DMS114 treated with DMSO at 0.1 percent for 48 hours (cell line): ENCODE measurements around the gene C1orf210.

Source experiments
- DNase-seq: peaks from one replicate; lab custom pipeline; 2025; ENCODE audit not compliant: unreplicated experiment; lab: John Stamatoyannopoulos, UW

The C1orf210 gene

DNA sequence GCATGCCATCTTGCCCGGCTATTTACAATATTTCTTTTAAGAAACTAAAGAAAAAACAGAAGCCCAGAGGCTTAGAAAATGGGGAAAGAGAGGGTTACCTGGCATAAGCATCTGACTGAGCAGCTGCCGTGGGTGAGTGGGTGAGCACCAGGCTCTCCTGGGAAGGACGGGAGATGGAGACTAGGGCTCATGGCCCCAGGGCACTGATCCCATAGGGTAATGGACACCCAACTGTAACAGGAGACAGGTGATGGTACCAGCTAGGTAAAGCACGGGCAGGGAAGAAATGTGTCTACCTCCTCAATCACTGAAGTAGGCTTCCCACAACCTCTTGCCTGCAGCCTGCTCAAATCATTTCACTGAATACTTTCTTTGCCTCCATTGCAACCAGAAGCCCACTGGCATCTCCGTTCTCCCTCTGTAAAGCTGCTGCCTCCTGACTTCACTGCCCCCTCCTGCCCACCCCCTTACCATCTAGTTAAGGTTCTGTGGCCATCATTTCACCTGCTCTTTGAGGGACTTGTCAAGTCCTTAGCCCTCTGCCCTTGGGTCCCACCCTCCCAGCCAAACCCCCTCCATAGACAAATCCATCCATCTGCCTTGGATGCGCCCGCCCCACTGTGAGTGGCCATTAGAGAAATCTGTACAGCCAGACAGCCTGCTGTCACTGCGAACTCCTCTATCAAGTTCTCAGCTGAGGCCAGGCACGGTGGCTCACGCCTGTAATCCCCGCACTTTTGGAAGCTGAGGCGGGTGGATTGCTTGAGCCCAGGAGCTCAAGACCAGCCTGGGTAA lies 9.4 kb downstream of the C1orf210 start:
- DNase-seq = no peak

GRCh38 chr1:43274804-43275180 lies 10.6 kb downstream of the C1orf210 start:
- DNase-seq = no peak

DNA sequence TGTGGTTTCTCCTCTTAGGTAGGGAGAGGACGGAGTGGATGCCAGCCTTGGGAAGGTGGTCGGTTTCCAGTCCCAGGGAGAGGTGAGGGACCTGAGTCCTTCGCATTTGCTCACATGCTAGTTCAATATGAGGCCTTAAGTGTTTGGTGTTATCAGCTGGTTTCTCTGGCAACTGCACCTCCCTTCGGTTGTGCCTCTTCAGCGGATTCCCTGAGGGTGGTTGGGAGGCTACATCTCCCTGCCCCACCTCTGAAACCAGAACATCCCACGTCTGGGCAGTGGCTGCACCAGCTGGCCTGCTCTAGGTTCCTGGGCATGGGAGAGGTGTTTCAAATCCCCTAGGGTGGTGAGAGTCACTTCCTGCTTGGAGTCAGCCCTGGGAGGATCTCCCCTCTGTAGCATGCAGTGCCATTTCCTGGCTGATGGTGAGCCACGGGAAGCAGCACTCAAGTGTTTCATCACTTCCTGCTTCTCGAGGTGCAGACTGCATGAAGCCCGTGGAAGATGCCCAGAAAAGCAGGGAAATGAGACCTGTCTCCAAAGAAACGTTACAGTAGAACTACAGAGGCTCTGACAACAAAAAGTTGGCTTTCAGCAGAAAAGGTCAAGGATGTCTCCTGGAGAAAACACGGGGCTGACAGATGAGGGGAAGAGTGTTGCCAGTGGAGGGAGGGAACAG lies 11.1 kb downstream of the C1orf210 start:
- DNase-seq = no peak

DNA sequence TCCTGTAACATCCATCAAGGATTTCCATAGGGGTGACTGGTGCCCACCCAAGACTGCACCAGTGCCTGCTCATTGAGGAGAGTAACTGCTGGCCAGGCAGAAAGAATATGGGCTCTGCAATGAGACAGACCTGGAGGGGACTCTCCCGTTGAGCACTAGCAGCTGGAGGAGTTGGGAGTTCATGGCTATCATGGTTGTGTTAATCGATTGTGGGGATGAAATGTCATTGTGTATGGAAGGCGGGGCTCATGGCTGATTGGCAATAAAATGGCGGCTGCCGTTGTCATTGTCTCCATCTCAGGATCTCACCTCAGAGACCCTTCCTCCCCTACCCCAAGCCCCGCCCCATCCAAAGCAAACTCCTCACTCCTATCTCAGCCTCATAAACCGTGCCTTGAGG lies 11.7 kb downstream of the C1orf210 start:
- no peak for DNase-seq

DNA sequence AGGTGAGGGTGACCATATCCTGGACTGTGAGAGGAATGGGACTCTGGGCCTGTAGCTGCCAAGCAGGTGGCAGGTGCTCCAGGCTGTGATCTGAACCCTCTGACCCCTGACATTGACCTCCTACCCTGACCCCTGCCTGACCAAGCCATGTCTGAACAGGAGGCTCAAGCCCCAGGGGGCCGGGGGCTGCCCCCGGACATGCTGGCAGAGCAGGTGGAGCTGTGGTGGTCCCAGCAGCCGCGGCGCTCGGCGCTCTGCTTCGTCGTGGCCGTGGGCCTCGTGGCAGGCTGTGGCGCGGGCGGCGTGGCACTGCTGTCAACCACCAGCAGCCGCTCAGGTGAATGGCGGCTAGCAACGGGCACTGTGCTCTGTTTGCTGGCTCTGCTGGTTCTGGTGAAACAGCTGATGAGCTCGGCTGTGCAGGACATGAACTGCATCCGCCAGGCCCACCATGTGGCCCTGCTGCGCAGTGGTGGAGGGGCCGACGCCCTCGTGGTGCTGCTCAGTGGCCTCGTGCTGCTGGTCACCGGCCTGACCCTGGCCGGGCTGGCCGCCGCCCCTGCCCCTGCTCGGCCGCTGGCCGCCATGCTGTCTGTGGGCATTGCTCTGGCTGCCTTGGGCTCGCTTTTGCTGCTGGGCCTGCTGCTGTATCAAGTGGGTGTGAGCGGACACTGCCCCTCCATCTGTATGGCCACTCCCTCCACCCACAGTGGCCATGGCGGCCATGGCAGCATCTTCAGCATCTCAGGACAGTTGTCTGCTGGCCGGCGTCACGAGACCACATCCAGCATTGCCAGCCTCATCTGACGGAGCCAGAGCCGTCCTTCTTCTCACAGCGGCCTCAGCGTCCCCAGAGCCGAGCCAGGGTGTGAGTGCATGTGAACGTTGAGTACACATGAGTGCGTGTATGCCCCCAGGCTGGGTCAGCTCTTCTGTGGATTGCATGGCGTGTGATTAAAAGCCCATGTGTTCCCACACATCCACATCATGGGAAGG lies 12.5 kb downstream of the C1orf210 start:
- no peak for DNase-seq

GRCh38 chr1:43272161-43272560 lies 13.2 kb downstream of the C1orf210 start:
- no peak for DNase-seq

- DNase-seq = no peak
Observed at GRCh38 chr1:43271186-43272118, 13.9 kb downstream of the C1orf210 start.

- no peak for DNase-seq
Observed at GRCh38 chr1:43270421-43271095, 14.8 kb downstream of the C1orf210 start.

DNA sequence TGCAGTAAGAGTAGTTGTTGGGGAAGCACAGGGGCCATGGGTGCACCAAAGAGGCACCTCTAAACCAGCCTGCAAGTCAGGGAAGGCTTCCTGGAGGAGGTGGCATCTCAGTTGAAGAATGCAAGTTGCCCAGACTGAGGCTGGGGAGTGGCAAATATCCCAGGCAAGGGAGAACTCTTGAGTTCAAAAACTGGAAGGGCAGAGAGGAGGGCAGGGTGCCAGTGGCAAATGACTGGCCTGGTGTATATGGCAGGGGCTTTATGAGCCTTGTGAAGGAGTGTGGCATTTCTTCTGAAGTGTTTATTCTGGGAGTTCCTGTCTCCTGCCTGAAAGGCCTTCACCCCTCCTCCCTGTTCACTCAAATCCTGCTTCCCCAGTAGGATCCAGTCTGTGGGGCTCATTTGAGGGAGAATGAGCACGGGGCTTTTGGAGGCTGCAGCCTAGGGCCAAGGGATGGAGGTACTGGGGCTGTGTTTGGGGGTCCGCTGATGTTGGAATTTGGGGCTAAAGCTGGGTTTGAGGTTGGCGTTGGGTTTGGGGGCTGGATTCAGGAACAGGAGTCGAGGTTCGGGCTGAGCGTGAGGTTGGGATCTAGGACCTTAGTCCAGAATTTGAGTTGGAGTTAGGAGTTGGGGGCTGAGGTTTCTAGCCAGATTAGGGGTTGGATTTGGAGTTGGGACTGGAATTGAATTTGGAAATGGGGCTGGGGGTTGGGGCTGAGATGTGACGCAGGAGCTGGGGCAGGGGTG lies 15.6 kb downstream of the C1orf210 start, which contains the start of gene TMEM125:
Gene TMEM125, plus strand, starts transcription at position 357 of the 749 bp plus-strand sequence. CDS start 2,740 bp downstream, outside the sequence.
- no peak for DNase-seq

DNA sequence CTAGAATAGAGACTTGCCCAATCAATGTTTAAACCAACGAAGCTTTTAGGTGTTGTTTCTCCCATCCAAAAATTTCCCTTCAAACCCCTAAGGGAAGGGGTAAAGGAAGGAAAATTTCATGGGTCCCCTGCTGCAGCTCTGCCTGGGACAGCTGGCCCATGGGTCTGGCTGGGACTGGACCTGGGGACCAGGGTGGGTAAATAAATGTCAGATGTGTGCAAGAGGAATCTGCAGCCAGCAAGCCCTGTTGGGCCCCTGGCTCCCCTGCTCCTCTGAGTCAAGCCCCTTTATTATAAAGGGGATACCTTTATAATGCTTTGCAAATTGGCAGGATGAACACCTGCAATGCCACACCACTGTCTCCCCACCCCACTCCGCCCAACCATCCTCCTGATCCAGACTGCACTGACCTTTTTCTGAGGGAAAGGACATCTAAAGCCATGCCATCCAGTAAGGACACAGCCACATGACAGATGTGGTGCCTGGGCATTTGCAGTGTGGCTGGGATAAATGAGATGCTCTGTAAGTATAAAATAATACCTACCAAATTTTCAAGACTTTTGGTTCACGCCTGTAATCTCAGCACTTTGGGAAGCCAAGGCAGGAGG lies 17.5 kb downstream of the C1orf210 start:
- DNase-seq = no peak

DNA sequence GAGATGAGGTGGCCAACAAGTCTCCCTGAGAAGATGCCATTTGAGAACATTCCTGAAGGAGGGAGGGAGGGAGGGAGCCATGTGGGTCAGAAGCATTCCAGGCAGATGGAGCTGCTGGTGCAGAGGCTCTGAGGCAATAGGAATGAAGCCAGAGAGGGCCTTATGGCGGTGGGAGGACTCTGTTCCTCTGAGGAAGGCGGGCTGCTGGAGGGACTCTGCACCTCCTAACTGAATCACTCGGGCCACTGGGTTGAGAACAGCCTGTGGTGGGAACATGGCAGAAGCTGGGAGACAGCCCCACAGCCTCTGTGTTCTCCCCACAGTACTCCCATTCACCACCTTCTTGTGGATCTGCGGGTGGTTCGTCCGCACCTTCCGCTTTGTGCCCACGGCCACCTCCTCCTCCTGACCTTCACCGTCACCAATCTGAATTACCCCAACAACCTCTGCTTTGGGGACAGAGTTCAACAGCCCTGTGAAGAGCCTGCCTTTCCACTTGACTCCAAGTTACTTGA lies 18.0 kb downstream of the C1orf210 start:
- no peak for DNase-seq

DNA sequence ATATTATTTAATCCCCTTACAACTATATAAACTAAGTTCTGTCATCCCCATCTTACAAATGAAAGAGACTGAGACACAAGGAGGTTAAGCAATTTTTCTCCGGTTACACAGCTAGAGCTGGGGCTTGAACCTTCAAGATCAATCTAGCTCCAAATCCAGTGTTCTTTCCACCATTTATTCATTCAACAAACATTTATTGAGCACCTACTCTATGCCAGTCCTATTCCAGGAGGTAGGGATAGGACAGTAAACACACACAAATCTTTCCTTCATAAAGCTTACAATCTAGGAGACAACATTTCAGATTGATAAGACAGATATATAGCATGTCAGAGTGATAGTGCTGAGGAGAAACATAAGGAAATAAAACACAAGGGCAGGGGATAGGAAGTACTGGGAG lies 18.5 kb downstream of the C1orf210 start:
- no peak for DNase-seq

- no peak for DNase-seq
Observed at GRCh38 chr1:43265431-43265830, 19.9 kb downstream of the C1orf210 start.

DNA sequence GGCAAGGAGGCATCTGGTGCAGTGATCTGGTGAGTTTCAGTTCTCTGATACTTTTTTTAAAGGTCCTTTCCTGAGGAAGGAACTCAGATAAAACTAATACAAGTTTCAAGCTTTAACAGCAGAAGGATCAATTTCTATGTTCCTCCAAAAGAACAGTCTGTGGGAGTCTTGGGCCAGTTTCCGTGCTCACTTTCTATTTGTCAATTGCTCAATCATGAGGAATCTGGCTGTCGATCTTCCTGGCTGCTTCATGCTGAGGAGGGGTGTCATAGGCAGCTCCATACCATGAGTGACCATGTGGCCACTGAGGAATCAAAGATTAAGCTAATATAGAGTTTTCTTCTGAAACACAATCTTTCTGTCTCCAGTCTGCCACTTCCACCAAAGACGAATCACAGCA lies 27.0 kb downstream of the C1orf210 start:
- no peak for DNase-seq

- DNase-seq = no peak
Observed at GRCh38 chr1:43256675-43257570, 28.5 kb downstream of the C1orf210 start.

DNA sequence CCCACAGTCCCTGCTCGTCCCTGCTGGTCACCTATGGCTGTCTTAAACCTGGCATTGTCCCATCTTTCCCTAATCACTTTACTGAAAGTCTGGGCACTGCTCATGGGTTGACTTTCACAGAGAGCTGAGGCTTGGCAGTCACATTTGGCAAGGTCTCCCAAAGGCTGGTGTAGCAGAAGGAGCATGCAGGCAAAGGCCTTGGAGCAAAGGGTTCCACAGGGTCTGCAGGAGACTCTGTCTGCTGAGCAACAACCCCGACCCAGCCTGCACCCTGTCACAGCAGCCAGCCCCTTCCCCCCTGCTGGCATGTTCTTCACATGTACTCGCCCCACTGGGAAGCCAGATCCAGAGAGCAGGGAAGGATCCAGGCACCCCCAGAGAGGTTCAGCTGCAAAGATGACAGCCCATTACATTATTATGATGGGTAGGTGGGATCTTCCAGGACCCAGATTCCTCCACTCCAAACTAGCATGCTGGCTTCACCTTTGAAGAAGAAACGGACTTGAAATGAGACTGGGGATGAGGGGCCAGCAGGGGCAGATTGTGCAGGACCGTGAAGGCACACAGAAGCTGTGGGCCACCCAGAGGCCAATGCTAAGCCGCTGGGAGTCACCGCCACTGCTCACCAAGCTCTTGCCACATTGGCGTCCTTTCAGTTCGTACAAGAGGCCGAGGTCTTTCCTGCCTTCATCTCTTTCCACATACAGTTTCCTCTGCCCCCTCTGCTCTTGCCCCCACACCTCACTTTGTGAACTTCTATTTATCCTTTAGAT lies 29.8 kb downstream of the C1orf210 start:
- no peak for DNase-seq

DNA sequence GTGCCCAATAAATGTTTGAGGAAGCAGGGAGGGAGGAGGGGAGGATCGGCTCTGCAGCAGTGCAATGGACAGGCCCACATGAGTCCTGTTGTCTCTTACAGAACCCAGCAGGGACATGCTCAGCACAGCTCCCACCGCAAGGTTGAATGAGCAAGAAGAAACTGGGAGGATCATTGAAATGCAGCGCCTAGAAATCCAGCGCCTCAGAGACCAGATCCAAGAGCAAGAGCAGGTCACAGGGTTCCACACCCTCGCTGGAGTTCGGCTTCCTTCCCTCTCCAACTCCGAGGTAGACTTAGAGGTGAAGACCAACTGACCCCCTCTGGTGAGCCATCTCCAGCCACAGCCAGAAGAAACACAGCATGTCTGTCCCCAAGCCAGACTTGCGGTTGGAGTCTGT lies 31.5 kb downstream of the C1orf210 start:
- no peak for DNase-seq
